CD4-positive, alpha-beta T cell treated with Interferon alpha-2 for 1 hour (primary cell): ENCODE results near the gene TMEM225.
"Not testable (repeated sequence)": the region's sequence is repeated elsewhere in the genome, so short reads cannot be mapped to it uniquely, and the experiment has no call there.

Source experiments
- DNase-seq, 2 donors: peaks; one replicate each; pipeline ENCODE4 v3.0.0-alpha.2; 2020 to 2022

TMEM225 gene, protein sequence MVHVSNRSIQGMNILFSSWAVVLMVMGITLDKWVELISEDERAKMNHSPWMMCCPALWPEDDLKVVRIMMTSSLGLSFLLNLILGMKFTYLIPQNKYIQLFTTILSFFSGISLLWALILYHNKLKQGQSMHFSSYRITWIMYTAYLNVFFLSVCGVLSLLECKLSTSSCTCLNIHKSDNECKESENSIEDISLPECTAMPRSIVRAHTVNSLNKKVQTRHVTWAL

DNA sequence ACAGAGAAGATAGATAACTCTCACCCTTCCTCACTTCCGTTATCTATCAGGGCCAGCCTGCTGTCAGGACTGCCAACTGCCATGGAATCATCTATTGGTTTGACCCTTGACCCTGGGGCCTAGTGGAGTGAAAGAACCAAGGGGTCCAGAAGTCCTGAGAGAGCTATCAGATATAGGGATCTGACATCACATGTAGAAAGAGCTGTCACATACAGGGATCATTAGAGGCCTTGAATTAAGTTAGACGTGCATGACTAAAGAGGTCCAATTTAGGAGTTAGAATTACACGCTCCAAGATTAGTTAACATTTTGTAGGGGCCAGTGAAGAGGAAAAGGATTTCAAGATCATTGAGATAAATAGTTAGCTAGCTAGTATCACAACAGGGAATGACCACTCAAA is at the start of gene TMEM225:
TSS of gene TMEM225 (minus strand) at position 101 of the 400 bp plus-strand sequence. CDS start 245 bp downstream, outside the sequence.
- no peak for DNase-seq

- DNase-seq, result no peak
Observed at GRCh38 chr11:123924027-123924426, 38.6 kb upstream of the TMEM225 start.

GRCh38 chr11:123920943-123921342 is 35.5 kb upstream of the TMEM225 start:
- no peak for DNase-seq

DNA sequence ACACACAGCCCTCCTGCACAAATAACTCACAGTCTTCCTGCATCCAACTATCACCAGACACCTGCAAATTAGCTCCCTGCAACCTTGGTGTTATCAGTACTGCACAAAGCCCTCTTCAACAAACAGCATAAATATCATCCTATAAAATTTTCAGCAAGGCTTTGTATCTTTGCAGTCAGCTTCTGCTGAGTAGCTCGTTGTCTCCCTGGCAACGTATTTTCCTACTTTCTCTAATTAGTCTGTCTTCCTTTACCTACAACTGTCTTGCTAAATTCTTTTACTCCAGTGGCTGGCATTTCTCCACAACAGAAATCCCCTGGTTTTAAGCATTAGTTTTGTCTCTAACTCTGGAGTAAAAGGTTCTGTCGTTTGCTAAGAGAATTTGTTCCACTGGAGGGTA is 20.4 kb upstream of the TMEM225 start:
- no peak for DNase-seq

- DNase-seq, result no peak
Observed at GRCh38 chr11:123904932-123905331, 19.5 kb upstream of the TMEM225 start.

- no peak for DNase-seq
Observed at GRCh38 chr11:123903932-123904331, 18.5 kb upstream of the TMEM225 start.

DNA sequence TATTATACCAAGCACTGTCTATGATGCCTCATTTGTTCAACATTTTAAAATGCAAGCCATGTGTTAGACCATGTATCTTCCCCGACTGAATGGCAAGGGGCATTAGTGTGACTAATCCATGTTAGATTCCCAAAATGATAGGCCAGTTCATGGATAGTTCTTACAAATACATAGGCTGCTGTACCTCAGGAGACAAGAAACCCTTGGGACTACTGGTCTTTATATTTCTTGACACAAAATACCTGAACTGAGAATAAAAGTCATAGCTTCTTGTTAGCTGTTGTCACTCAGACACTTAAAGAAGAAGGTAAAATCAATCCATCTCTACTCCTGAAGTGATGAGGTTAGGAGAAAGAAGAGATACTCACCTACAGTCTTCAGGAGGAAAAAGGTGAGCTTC is 16.4 kb upstream of the TMEM225 start, which contains the start of gene OR8D4:
TSS of gene OR8D4 (plus strand) at position 301 of the 400 bp plus-strand sequence. CDS start 4,265 bp downstream, outside the sequence.
- no peak for DNase-seq

GRCh38 chr11:123899792-123900191 is 14.3 kb upstream of the TMEM225 start:
- no peak for DNase-seq

DNA sequence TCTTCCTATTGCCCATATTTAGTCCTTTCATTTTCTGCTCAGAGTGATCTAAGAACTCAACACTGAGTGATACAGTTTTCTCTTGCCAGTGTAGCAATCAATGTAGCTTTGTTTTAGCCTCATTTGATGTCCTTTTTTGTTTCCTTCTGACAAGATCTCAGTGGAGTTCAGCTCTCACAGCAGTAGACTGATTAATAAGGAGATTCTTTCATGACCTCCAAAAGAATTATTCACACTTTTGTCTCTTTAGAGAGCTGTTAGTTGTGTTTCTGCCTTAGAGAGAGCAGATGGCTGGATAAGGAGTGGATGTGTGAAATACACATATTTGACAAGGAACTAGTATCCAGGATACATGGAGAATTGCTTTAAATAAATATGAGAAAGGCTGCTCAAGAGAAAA is 6.6 kb upstream of the TMEM225 start:
- no peak for DNase-seq

GRCh38 chr11:123880912-123881311 is 4.6 kb downstream of the TMEM225 start:
- DNase-seq, result no peak

DNA sequence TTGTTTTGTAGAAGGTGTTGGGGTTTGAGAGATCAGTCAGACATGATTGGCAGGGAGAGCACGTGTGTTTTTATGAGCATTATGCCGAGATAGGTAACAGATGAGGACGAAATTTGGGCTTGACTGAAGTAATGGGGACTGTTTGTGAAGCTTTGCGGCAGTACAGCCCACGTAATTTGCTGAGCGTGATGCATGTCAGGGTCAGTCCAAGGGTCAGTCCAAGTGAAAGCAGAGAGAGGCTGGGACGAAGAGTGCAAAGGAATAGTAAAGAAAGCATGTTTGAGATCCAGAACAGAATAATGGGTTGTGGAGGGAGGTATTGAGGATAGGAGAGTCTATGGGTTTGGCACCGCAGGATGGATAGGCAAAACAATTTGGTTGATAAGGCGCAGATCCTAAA is 17.7 kb downstream of the TMEM225 start:
- DNase-seq, result not testable (repeated sequence)

DNA sequence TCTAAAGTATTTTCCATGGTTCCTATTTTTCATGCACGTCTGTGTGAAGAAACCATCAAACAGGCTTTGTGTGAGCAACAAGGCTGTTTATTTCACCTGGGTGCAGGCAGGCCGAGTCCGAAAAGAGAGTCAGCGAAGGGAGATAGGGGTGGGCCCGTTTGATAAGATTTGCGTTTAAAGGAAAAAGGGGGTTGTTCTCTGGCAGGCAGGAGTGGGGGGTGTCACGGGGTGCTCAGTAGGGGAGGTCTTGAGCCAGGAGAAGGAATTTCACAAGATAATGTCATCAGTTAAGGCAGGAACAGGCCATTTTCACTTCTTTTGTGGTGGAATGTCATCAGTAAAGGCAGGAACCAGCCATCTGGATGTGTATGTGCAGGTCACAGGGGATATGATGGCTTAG is 20.2 kb downstream of the TMEM225 start:
- DNase-seq, result not testable (repeated sequence)

DNA sequence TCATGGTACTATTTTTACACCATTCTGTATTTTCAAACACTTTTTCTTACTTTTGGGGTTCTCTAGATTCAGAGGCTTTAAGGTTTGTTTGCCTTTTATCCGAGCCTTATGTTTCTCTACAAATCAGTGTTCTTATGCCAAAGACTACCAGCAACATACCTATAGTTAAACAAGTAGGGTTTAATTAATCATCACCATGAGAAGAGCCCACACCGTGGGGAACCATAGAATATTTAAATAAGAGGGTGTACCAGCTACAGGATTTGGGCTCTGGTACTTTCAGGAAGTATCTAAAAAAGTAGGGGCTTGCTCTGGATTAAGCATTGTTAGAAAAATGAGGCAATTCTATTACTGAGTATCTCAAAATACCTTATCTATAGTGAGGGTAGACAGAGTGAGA is 25.7 kb downstream of the TMEM225 start:
- no peak for DNase-seq

GRCh38 chr11:123856444-123856843 is 29.0 kb downstream of the TMEM225 start:
- DNase-seq, result no peak

DNA sequence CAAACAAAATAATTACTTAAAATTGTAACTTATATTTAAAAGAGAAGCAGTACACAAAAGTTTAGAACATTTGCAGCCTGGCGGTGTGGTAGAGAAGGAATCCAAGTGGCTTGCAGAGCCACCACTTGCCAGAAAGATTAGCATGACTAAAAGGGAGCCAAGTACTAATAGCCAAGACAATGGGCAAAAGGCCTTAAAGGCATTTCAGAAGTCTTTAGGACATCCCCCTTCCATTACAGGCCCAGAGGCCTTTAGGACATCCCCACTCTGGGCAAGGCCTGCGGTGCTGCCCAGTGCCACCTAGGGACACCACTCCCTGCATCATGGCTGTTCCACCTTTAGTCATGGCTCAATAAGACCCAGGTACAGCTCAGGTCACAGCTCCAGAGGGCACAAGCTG is 32.4 kb downstream of the TMEM225 start:
- no peak for DNase-seq

GRCh38 chr11:123852321-123852720 is 33.1 kb downstream of the TMEM225 start:
- DNase-seq, result no peak

DNA sequence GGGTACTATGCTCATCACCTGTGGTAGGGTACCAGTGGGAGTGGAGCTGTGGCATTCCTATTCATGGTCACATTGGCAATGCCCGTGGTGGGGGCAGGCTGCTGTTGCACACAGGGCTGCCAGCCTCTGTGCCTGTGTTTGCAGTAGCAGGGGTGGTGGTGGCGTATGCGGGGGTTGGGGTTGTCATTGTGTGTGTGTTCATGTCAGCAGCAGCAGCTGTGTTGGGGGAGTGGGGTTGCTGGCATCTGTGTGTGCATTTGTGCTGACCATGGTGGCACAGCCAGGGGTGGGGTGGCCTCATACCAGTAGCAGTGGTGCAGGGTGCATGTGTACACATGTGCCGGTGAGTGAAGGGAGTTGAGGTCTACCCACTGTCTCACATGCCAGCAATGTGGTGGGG is 34.4 kb downstream of the TMEM225 start:
- DNase-seq, result no peak

- no peak for DNase-seq
Observed at GRCh38 chr11:123841174-123841573, 44.3 kb downstream of the TMEM225 start.

GRCh38 chr11:123839131-123839530 is 46.3 kb downstream of the TMEM225 start:
- no peak for DNase-seq

DNA sequence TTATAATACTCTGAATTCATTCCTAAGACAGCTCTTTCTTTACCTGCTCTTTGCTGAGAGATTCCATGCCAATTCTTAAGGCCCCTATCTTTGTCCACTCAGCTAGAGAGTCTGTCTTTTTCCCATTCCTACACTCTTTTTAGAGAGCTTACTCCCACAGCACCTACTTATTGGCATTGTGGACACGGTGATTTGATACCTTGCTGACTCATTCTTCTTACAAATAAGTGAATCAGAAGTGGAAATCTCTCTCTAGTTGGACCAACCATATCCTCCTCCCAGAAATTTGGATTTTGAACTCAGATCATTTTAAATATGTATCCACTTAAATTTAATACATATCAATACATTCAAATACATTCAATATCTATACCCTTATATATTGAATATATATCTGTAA is 46.8 kb downstream of the TMEM225 start:
- DNase-seq, result no peak

GRCh38 chr11:123838199-123838598 is 47.3 kb downstream of the TMEM225 start:
- no peak for DNase-seq

DNA sequence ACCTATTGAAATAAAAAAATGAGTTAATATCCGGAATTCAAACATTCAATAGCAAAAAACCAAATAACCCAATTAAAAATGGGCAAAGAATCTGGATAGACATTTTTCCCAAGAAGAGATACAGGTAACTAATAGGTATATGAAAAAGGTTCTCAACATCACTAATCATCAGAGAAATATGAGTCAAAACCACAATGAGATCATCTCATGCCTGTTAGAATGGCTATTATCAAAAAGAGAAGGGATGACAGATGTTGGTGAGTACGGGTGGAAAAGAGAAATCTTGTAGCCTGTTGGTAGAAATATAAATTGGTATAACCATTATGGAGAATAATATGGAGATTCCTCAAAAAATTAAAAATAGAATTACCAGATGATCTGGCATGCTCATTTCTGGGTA is 52.4 kb downstream of the TMEM225 start:
- no peak for DNase-seq
